Fibroblast of the aortic adventitia (primary cell): ENCODE data around the gene FAM199X. TPM values are rescaled to one million over a fixed set of nuclear protein-coding genes. Genes with fewer than 3 reads are reported as not detected.

Experiments used
- DNase-seq: peaks from one replicate; pipeline ENCODE4 v3.0.0-alpha.2; 2010; ENCODE audit warnings: low read depth
- H3K4me3 ChIP-seq: 2 replicates; pipeline ENCODE4 v1.5.1; 2011; ENCODE audit warnings: low read depth, mild to moderate bottlenecking, control low read depth, low read length, moderate library complexity
- CTCF ChIP-seq: IDR thresholded peaks from 2 replicates; pipeline ENCODE4 v1.5.1; 2011; ENCODE audit warnings: mild to moderate bottlenecking, low read length, control low read depth, inconsistent platforms; ENCODE audit not compliant: insufficient read depth
- total RNA-seq: library from RNA; depleted of rRNA; stranded (reverse); fragments of >200 nt; gene quantifications from 2 replicates; pipeline ENCODE4 v1.2.3, GENCODE V29; 2012; ENCODE audit warnings: low replicate concordance

The FAM199X gene
- 10.5 and 16.7 TPM in 2 replicates for total RNA-seq

GRCh38 chrX:104165894-104166734 lies at the start of gene FAM199X:
Gene FAM199X, plus strand, starts transcription at chrX:104166453. Its CDS starts 333 bp downstream, at chrX:104166786.
- TF ChIP-seq CTCF, result peak; percentile 66
- DNase-seq, result peak; percentile 79
- peak within 1 kb of the TSS; percentile 79 for H3K4me3 ChIP-seq

GRCh38 chrX:104117759-104118158 lies 48.5 kb upstream of the FAM199X start:
- no peak for DNase-seq
- H3K4me3 ChIP-seq, result no peak overlapping the region
- no peak for TF ChIP-seq CTCF

- no peak for DNase-seq
- no peak for TF ChIP-seq CTCF
- no peak overlapping the region for H3K4me3 ChIP-seq
Observed at GRCh38 chrX:104118765-104119164, 47.5 kb upstream of the FAM199X start.

DNA sequence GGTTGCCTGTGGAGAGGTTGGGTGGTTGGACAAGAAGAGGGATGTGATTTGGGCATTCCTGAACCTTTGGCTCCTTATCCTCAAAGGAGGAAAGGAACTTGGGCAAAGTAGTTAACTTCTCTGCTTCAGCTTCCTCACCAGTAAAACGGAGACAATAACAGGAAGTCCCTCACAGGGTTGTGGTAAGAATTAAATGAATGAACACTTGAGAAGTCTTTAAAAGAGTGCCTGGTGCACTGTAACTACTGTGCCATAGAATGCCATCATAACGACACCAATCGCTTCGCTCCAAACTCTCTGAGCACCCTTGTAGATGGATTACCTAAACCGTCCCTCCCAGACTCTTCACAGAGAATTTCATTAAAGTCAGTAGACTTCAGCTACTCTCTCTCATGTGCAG lies 43.4 kb upstream of the FAM199X start:
- TF ChIP-seq CTCF, result no peak
- DNase-seq, result no peak
- H3K4me3 ChIP-seq, result no peak overlapping the region

DNA sequence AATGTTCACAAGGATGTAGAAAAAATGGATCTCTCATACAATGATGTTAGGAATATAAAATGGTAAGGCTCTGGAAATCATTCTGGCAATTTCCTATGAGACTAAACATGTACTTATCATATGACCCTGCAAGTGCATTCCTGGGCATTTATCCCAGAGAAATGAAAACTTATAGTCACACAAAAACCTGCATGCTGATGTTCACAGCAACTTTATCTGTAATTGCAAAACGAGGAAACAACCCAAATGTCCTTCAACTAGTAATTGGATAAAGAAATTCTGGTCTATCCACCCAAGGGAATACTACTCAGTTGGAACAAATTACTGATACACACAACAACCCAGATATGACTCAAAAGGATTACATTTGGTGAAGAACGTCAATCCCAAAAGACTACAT lies 39.4 kb upstream of the FAM199X start:
- peak; percentile 73 for DNase-seq
- TF ChIP-seq CTCF, result no peak
- H3K4me3 ChIP-seq, result no peak overlapping the region

- no peak overlapping the region for H3K4me3 ChIP-seq
- no peak for DNase-seq
- TF ChIP-seq CTCF, result no peak
Observed at GRCh38 chrX:104130808-104131207, 35.4 kb upstream of the FAM199X start.
